ENCODE results near the gene EHMT1. TPM values are rescaled to one million over a fixed set of nuclear protein-coding genes. Genes with fewer than 3 reads are reported as not detected.

Gene EHMT1
- polyA plus RNA-seq, 1 of the 3 experiments (the other 2 are of a cell fraction), result 39.5 TPM

DNA sequence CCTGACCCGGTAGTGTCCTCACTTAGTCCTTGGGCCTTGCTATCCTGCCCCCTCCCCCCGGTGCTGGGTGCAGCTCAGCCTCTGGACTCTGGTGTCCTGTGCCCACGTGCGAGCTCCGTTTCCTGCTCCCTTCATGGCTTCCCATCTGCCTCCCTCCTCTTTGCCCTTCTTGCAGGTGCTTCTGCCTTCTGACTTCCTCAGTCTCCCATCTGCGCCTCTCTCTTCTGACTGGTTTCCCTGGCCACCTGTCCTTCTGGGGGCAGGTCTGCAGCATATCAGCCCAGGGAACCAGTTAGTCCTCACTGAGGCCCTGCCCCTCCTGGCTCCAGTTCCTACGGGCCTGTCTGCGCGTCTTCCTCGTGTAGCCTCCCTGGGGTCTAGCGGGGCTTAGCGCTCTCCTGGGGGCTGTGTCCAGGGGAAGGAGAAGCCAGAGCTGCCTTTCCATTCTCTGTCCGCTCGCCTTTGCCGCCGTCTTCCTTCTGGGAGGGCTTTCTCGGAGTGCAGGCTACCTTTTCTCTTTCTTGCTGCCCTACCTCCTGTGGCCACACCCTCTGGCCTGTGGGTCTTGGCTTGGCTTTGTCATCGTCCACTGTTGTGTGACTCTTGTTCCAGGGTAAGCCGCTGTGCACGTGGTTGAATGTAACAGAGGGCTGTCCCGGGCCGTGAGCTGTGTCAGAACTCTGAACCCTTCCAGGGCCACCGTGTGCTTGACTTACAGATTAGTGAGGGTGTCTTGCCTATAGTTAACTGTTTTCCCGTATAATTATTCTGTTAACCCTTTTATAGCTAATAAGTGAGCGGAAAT, 51.8 kb downstream of the EHMT1 start:
- peaks cover 93% of the 10 kb centered on the region for H4K20me1 ChIP-seq (ENCODE audit: insufficient read depth)
- H3K9me3 ChIP-seq, result no peaks in the 10 kb centered on the region
- CTCF ChIA-PET, result interaction anchor here (1.3 to 3.7 kb wide), 2 partner anchors 24 to 70 kb away, joined by 3 to 23 read pairs; no protein-coding TSS in a partner anchor
- H3K36me3 ChIP-seq (replicated peaks in 1 of 2; ENCODE audit: control insufficient read depth in 1 of 2, insufficient read depth in 2 of 2, low read length in 1 of 2), result no peaks in the 10 kb centered on the region
- no peak overlapping the region for H2AFZ ChIP-seq (ENCODE audit: low read depth)
- H3K27me3 ChIP-seq (ENCODE audit: insufficient read depth), result no peaks in the 10 kb centered on the region
- DNase-seq, result no peak
- H3K4me2 ChIP-seq, result no peak overlapping the region
- peaks cover 10 to 41% of the 10 kb centered on the region in 2 experiments; a peak in 3 of 4 replicates for H3K4me1 ChIP-seq (ENCODE audit: control insufficient read depth in 1 of 2, insufficient read depth in 2 of 2, low read depth in 1 of 2, low read length in 1 of 2)
- TF ChIP-seq MEF2A (IDR thresholded peaks at IDR 0.05; ENCODE audit: borderline replicate concordance, low read depth), result no peak
- TF ChIP-seq TCF12 (IDR thresholded peaks at IDR 0.05), result no peak
- no peak for TF ChIP-seq FOXJ3 (CRISPR knock-in tag; IDR thresholded peaks at IDR 0.05)
- TF ChIP-seq SIN3A (IDR thresholded peaks at IDR 0.05; ENCODE audit: borderline replicate concordance, low read depth, low read length), result no peak
- TF ChIP-seq TEAD4 (IDR thresholded peaks at IDR 0.05; ENCODE audit: borderline replicate concordance, insufficient read depth), result no peak
- TF ChIP-seq TAF1 (IDR thresholded peaks at IDR 0.05; ENCODE audit: borderline replicate concordance, low read depth, low read length), result no peak
- no peak for TF ChIP-seq YY1 (IDR thresholded peaks at IDR 0.05; ENCODE audit: low read depth)
- no peak for TF ChIP-seq CHD2 (IDR thresholded peaks at IDR 0.05; ENCODE audit: low read length, partially characterized antibody)
- TF ChIP-seq RFX5 (IDR thresholded peaks at IDR 0.05; ENCODE audit: low read length), result no peak
- TF ChIP-seq JUND (IDR thresholded peaks at IDR 0.05), result no peak
- TF ChIP-seq RCOR1 (IDR thresholded peaks at IDR 0.05; ENCODE audit: low read length), result no peak
- no peak for TF ChIP-seq SMC3 (IDR thresholded peaks at IDR 0.05; ENCODE audit: low read depth, low read length)
- no peak for TF ChIP-seq RAD21 (IDR thresholded peaks at IDR 0.05; ENCODE audit: low read length)
- TF ChIP-seq CTCF (IDR thresholded peaks at IDR 0.05), result no peak
- H3K27ac ChIP-seq (ENCODE audit: low read depth in 2 of 2, low read length in 1 of 2), result no peak overlapping the region; a peak in 1 of 4 replicates
- peaks cover 94% of the 10 kb centered on the region for H3K79me2 ChIP-seq (ENCODE audit: insufficient read depth)
- no peak overlapping the region for H3K9ac ChIP-seq
- peaks cover 17% of the 10 kb centered on the region for H3F3A ChIP-seq (replicated peaks; ENCODE audit: insufficient read depth)
- H3K4me3 ChIP-seq (ENCODE audit: low read depth in 2 of 2, low read length in 1 of 2), result no peak overlapping the region
- POLR2A ChIA-PET, result no interaction called here
- WGBS (ENCODE audit: low lambda C conversion rate), result 86% methylated on average over 23 of the region's 25 CpGs
- no peaks in the 10 kb centered on the region for H3K9me2 ChIP-seq

DNA sequence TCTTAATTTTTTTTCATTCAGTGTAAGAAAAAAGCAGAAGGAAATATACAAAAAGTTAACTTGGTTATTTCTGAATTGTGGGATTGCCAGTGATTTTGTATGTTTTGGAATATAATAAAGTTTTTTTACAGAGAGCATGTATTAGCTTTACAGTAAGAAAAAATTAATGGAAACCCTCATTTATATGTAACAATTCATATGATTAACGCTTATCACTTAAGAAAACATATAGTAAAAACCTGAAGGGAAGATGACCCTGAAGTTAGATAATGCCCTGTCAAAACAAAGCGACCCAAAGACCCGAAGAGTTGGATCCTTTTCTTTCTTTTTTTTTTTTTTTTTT, 52.4 kb downstream of the EHMT1 start:
- 97% methylated on average over 3 of the region's 3 CpGs for WGBS (ENCODE audit: low lambda C conversion rate)

More for the DNA sequence above, 52.4 kb downstream of the EHMT1 start:
- H3K36me3 ChIP-seq (replicated peaks in 1 of 2; ENCODE audit: control insufficient read depth in 1 of 2, insufficient read depth in 2 of 2, low read length in 1 of 2), result no peaks in the 10 kb centered on the region
- no peak overlapping the region for H3K4me3 ChIP-seq (ENCODE audit: low read depth in 2 of 2, low read length in 1 of 2)
- no peaks in the 10 kb centered on the region for H3K27me3 ChIP-seq (ENCODE audit: insufficient read depth)
- CTCF ChIA-PET, result interaction anchor here (0.6 to 3.7 kb wide), 3 partner anchors 10 to 70 kb away, joined by 3 to 23 read pairs (median 3); no protein-coding TSS in a partner anchor
- peaks cover 94% of the 10 kb centered on the region for H3K79me2 ChIP-seq (ENCODE audit: insufficient read depth)
- H2AFZ ChIP-seq (ENCODE audit: low read depth), result no peak overlapping the region
- no peak overlapping the region for H3K27ac ChIP-seq (ENCODE audit: low read depth in 2 of 2, low read length in 1 of 2)
- H4K20me1 ChIP-seq (ENCODE audit: insufficient read depth), result peaks cover 89% of the 10 kb centered on the region
- DNase-seq, result no peak
- POLR2A ChIA-PET, result no interaction called here
- no peaks in the 10 kb centered on the region for H3K9me2 ChIP-seq
- peaks cover 10 to 39% of the 10 kb centered on the region in 2 experiments; a peak in 3 of 4 replicates for H3K4me1 ChIP-seq (ENCODE audit: control insufficient read depth in 1 of 2, insufficient read depth in 2 of 2, low read depth in 1 of 2, low read length in 1 of 2)
- no peak for TF ChIP-seq CTCF (IDR thresholded peaks at IDR 0.05)
- H3K9me3 ChIP-seq, result no peaks in the 10 kb centered on the region
- H3K9ac ChIP-seq, result no peak overlapping the region
- peaks cover 17% of the 10 kb centered on the region for H3F3A ChIP-seq (replicated peaks; ENCODE audit: insufficient read depth)
- no peak overlapping the region for H3K4me2 ChIP-seq
